22Rv1 (cell line): ENCODE results near the gene C14orf119.

Source experiments
- ZFX ChIP-seq: fragments of 450-650 bp; IDR thresholded peaks from 2 replicates; pipeline ENCODE4 v1.6.1; 2017; ENCODE audit warnings: antibody characterized with exemption, borderline replicate concordance
- TF ChIP-seq, protein P1 (sequence below): fragments of 450-650 bp; IDR thresholded peaks from 2 replicates; pipeline ENCODE4 v1.5.1; 2017; ENCODE audit warnings: mild to moderate bottlenecking

DNA sequence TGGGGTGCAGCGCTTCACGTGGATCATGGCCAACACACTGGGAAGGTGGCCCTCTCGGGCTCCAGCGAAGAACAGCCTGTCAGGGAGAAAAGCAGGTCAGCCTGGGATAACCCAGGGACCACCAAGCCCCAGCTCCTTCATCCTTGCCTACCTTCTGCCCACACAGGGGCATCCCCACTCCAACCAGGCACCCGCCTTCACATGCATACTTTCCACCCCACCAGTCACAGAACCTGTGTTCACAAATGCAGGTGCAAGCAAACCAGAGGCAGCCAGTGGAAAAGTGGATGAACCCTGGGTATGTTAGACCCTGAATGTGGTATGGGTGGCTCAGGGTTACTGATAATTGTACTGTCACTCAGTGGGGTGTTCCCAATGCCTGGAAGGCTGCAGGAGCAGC lies 36.2 kb downstream of the C14orf119 start:
- TF ChIP-seq, protein P1, sequence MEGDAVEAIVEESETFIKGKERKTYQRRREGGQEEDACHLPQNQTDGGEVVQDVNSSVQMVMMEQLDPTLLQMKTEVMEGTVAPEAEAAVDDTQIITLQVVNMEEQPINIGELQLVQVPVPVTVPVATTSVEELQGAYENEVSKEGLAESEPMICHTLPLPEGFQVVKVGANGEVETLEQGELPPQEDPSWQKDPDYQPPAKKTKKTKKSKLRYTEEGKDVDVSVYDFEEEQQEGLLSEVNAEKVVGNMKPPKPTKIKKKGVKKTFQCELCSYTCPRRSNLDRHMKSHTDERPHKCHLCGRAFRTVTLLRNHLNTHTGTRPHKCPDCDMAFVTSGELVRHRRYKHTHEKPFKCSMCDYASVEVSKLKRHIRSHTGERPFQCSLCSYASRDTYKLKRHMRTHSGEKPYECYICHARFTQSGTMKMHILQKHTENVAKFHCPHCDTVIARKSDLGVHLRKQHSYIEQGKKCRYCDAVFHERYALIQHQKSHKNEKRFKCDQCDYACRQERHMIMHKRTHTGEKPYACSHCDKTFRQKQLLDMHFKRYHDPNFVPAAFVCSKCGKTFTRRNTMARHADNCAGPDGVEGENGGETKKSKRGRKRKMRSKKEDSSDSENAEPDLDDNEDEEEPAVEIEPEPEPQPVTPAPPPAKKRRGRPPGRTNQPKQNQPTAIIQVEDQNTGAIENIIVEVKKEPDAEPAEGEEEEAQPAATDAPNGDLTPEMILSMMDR: no peak
- no peak for TF ChIP-seq ZFX
